ENCODE results near the gene FRRS1L.

FRRS1L gene

GRCh38 chr9:109166771-109167601, at the start of gene FRRS1L:
Gene FRRS1L (minus strand): TSS chr9:109167249. CDS start chr9:109167138, 111 bp downstream.
- no peak for DNase-seq

- DNase-seq, result no peak
These were observed 47.4 kb upstream of the FRRS1L start for GRCh38 chr9:109214414-109214813.

- DNase-seq, result no peak
These were observed 46.5 kb upstream of the FRRS1L start for GRCh38 chr9:109213285-109214121.

- DNase-seq, result no peak
These were observed 45.7 kb upstream of the FRRS1L start for GRCh38 chr9:109212768-109213167.

GRCh38 chr9:109206670-109207069, 39.6 kb upstream of the FRRS1L start:
- no peak for DNase-seq

- no peak for DNase-seq
These were observed 38.5 kb upstream of the FRRS1L start for GRCh38 chr9:109205526-109205925.

- no peak for DNase-seq
These were observed 36.8 kb upstream of the FRRS1L start for GRCh38 chr9:109203761-109204360.

- no peak for DNase-seq
These were observed 32.6 kb upstream of the FRRS1L start for GRCh38 chr9:109199676-109200075.

GRCh38 chr9:109198736-109199382, 31.8 kb upstream of the FRRS1L start:
- DNase-seq, result no peak

- no peak for DNase-seq
These were observed 27.0 kb upstream of the FRRS1L start for GRCh38 chr9:109193974-109194556.

GRCh38 chr9:109192732-109193361, 25.8 kb upstream of the FRRS1L start:
- no peak for DNase-seq

- no peak for DNase-seq
These were observed 24.7 kb upstream of the FRRS1L start for GRCh38 chr9:109191746-109192145.

- DNase-seq, result no peak
These were observed 23.1 kb upstream of the FRRS1L start for GRCh38 chr9:109190151-109190550.

GRCh38 chr9:109186857-109187520, 19.9 kb upstream of the FRRS1L start:
- no peak for DNase-seq

GRCh38 chr9:109182940-109183798, 16.1 kb upstream of the FRRS1L start:
- no peak for DNase-seq

GRCh38 chr9:109182550-109182939, 15.5 kb upstream of the FRRS1L start:
- DNase-seq, result no peak

- no peak for DNase-seq
These were observed 14.2 kb upstream of the FRRS1L start for GRCh38 chr9:109181284-109181683.

- no peak for DNase-seq
These were observed 12.9 kb upstream of the FRRS1L start for GRCh38 chr9:109179801-109180523.

GRCh38 chr9:109176963-109177362, 9.9 kb upstream of the FRRS1L start:
- no peak for DNase-seq

GRCh38 chr9:109176386-109176785, 9.3 kb upstream of the FRRS1L start:
- no peak for DNase-seq

Data from DMS79 (cell line).